Umbilical cord (tissue), 2 donors: ENCODE data around the gene WDR7. TPM values are rescaled to one million over a fixed set of nuclear protein-coding genes. Genes with fewer than 3 reads are reported as not detected.

Experiments used
- DNase-seq: peaks from one replicate; pipeline ENCODE4 v3.0.0-alpha.2; 2015; ENCODE audit warnings: low spot score
- total RNA-seq: library from RNA; depleted of rRNA; stranded (reverse); fragments of >200 nt; gene quantifications from one replicate; pipeline ENCODE4 v1.2.3, GENCODE V29; 2014; ENCODE audit warnings: low replicate concordance; ENCODE audit not compliant: insufficient read depth

Gene WDR7
- total RNA-seq, 1 donor from 2014 or later: 46.5 TPM

- no peak for DNase-seq
Measured at GRCh38 chr18:56888978-56889377, 237.8 kb downstream of the WDR7 start.

DNA sequence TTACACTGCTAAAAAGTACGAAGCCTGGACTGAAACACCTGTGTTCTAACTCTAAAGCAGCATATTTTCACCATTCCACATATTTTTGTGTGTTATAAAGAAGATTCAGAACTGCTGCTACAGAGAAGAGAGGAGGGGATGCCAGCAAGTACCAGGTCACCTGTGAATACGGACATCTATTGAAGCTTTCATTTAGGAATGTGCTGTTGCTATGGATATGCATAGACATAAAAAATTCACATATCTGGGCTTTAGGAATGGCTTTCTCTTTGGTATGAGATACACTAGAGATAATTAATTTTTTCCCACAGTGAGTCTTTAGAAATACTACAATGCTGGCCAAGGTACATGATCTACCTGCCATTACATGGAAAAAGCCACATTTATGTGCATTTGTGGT, 238.5 kb downstream of the WDR7 start:
- peak; percentile 3 for DNase-seq

DNA sequence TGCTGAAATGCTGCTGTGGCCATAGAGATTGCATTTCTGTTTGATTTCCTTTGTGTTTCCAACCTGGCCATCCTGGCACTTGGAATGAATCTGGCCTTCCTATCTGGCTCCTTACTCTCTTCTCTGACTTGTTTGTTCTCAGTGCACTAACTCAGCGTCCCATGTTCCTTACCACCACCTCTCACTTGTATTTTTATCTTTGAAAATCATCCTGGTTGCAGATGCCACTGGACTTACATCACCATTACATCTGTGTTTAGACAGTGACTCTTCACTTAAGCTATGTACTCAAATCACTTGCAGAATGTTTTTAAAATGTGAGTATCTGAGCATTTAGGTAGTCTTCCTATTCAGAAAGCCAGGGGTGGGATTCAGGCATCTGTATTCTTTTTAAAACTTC, 239.5 kb downstream of the WDR7 start:
- peak; percentile 59 for DNase-seq

DNA sequence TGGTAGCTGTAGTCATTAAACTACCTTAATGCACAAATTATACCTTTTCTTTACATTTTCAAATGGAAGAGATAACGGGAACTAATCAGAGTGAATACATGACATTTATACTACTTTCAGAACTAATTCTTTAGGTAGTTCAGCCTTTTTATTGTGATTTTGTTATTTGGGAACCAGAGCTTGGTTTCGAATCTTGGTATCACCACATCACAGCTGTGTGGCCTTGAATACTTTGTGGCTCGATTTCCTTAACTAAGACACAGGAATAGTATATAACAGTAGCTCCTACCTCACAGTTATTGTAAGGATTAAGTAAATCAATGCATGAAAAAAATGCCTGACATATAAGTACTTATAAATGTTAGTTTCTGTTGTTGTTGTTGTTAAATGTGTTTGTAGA, 240.0 kb downstream of the WDR7 start:
- no peak for DNase-seq

DNA sequence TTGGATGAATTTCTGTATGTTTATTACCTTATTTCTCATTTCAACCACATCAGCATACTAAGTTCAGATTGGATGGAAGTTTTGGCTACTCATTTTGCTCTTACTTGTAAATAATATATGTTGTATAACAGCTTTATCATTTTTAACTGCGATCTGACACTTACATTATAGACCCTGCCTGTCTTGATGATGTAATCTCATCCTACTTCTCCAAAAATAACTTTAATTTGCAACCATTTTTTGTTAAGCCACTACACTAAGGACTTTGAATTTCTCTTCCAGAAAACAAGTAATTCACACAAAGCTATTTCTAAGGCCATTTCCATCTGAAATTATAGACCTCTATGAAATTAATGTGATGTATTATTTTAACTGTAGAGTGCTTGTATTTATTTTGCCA, 240.7 kb downstream of the WDR7 start:
- DNase-seq: no peak

DNA sequence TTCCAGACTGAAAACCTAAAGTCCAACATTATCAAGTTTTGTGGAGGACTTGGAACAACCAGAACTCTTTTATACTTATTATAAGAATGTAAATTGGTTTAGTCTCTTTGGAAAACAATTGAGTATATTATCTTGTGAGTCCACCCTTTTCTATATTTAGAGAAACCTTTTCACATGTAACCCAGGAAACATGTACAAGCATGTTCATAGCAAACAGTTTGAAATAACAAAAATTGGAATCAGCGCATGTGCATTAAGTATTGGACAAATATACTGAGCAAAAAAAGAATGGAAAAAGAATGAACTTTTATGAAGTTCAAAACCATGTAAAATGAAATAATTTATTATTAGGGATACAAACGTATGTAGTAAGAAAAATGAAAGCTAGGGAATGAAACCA, 246.0 kb downstream of the WDR7 start:
- no peak for DNase-seq

- DNase-seq: no peak
Measured at GRCh38 chr18:56899660-56900059, 248.5 kb downstream of the WDR7 start.

GRCh38 chr18:56900195-56901094, 249.3 kb downstream of the WDR7 start:
- no peak for DNase-seq

GRCh38 chr18:56901919-56902318, 250.8 kb downstream of the WDR7 start:
- no peak for DNase-seq

DNA sequence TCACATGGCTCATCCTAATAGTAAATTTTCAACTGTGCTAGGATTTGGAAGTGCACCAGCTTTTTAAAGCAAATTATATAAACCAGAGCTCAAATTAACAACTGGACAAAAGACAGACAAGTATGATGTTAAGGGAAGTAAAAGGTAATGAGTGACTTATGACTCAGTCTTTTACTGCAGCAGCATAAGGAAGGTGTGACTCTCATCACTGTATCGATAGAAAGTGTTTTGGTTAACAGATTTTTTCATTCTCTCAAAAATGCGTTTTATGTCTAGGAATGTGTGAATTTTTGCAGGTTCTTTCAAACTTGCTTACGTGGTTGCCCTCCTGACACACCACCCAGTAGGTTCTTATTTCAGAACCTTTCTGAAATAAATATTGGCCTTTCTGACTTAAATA, 251.5 kb downstream of the WDR7 start:
- DNase-seq: no peak

GRCh38 chr18:56903686-56904085, 252.5 kb downstream of the WDR7 start:
- no peak for DNase-seq

GRCh38 chr18:56907771-56908170, 256.6 kb downstream of the WDR7 start:
- DNase-seq: no peak

- DNase-seq: no peak
Measured at GRCh38 chr18:56910237-56910636, 259.1 kb downstream of the WDR7 start.

- DNase-seq: no peak
Measured at GRCh38 chr18:56910967-56911366, 259.8 kb downstream of the WDR7 start.

DNA sequence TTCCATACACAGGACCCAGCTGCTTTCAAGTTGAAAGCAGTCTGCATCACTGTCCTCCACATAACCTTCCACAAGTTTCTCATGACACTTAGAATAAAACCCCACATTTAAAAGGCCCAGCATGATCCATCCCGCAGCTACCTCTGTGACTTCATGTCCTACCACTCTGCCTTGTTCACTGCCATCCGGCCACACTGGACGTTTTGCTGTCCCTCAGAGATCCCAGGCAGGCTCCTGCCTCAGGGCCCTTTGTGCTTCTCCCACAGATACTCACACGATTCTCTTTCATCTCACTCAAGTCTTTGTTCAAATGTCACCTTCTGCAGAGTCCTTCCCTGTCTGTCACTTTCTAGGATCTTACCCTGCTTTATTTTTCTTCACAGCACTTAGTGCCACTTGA, 262.8 kb downstream of the WDR7 start:
- DNase-seq: no peak

- DNase-seq: no peak
Measured at GRCh38 chr18:56919190-56919589, 268.0 kb downstream of the WDR7 start.

GRCh38 chr18:56921896-56922480, 270.8 kb downstream of the WDR7 start:
- DNase-seq: no peak

- no peak for DNase-seq
Measured at GRCh38 chr18:56926734-56927133, 275.6 kb downstream of the WDR7 start.

- DNase-seq: no peak
Measured at GRCh38 chr18:56927786-56928185, 276.6 kb downstream of the WDR7 start.

DNA sequence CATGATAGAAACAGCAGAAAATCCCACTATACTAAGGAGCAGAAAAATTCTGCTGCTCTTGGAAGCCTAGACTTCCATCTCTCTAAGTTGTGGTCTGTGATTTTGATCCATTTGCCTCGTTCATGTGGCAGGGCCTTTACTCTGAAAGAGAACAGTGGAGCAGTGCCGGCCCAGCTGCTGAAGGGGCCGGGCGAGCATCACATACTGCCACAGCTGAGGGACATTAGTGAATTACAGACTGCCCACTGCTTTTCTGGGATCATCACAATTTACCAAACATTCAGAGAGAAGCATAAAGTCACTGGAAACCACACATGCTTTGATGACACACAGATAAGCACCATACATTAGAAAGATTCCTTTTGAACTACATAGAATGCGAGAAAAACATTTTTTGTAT, 278.7 kb downstream of the WDR7 start:
- DNase-seq: no peak

- DNase-seq: no peak
Measured at GRCh38 chr18:56933472-56933871, 282.3 kb downstream of the WDR7 start.

- DNase-seq: no peak
Measured at GRCh38 chr18:56934131-56934530, 283.0 kb downstream of the WDR7 start.

- DNase-seq: no peak
Measured at GRCh38 chr18:56934906-56935305, 283.7 kb downstream of the WDR7 start.
